ENCODE data around the gene SIGLEC10.

Gene SIGLEC10

DNA sequence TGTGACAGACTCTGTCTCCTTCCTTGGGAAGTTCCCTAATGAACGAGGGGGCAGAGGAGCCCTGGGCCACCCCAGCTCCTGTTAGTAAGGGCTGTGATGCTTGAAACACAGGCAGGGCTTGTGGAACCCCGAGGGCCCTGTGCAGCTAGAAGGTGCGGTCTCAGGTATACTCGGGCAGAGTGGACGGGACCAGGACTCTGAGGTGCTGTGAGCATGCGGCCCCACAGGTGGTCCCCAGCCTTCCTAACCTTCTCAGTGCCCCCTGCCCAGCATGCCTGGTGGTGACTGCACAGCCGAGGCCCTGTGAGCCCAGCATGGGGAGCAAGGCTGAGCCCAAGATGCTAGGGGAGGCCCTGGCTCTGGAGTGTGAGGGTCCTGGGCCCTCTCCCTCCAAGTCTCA is 44.8 kb upstream of the SIGLEC10 start:
- H3F3A ChIP-seq (ENCODE audit: insufficient read depth, low read length), result no peaks in the 10 kb centered on the region
- no peaks in the 10 kb centered on the region for H3K79me2 ChIP-seq (ENCODE audit: low read length)
- no peaks in the 10 kb centered on the region for H3K9me2 ChIP-seq (replicated peaks; ENCODE audit: insufficient read depth, low read length)
- H2AFZ ChIP-seq (ENCODE audit: low read length), result no peak overlapping the region
- no peaks in the 10 kb centered on the region for H3K9me3 ChIP-seq (replicated peaks; ENCODE audit: insufficient read depth, low read length)
- H4K20me1 ChIP-seq (ENCODE audit: insufficient read depth, low read length), result no peaks in the 10 kb centered on the region
- TF ChIP-seq EZH2 (optimal IDR thresholded peaks at IDR 0.05; ENCODE audit: low read depth, low read length), result no peak
- TF ChIP-seq CTCF (IDR thresholded peaks at IDR 0.05; ENCODE audit: low read length), result no peak
- TF ChIP-seq EZH2phosphoT487 (IDR thresholded peaks at IDR 0.05; ENCODE audit: low read length), result no peak
- no peak overlapping the region for H3K27ac ChIP-seq (ENCODE audit: low read length)
- no peak for DNase-seq
- no peak overlapping the region for H3K4me3 ChIP-seq (ENCODE audit: low read length)
- H3K4me2 ChIP-seq (ENCODE audit: low read depth, low read length), result no peak overlapping the region
- H3K4me1 ChIP-seq (ENCODE audit: low read length), result no peaks in the 10 kb centered on the region
- no peak overlapping the region for H3K9ac ChIP-seq (ENCODE audit: low read length)
- no peaks in the 10 kb centered on the region for H3K36me3 ChIP-seq (replicated peaks; ENCODE audit: insufficient read depth, low read length)
- H3K27me3 ChIP-seq (replicated peaks; ENCODE audit: insufficient read depth, low read length), result 0 out of 2 replicates have a peak, but pooled peaks cover 3% of the 10 kb centered on the region

- no peak overlapping the region for H3K4me2 ChIP-seq (ENCODE audit: low read depth, low read length)
- H3K4me3 ChIP-seq (ENCODE audit: low read length), result no peak overlapping the region
- no peak overlapping the region for H3K27ac ChIP-seq (ENCODE audit: low read length)
- no peaks in the 10 kb centered on the region for H3K79me2 ChIP-seq (ENCODE audit: low read length)
- no peak overlapping the region for H2AFZ ChIP-seq (ENCODE audit: low read length)
- no peaks in the 10 kb centered on the region for H3K9me3 ChIP-seq (replicated peaks; ENCODE audit: insufficient read depth, low read length)
- no peaks in the 10 kb centered on the region for H3K4me1 ChIP-seq (ENCODE audit: low read length)
- no peaks in the 10 kb centered on the region for H3F3A ChIP-seq (ENCODE audit: insufficient read depth, low read length)
- DNase-seq, result no peak
- no peaks in the 10 kb centered on the region for H3K36me3 ChIP-seq (replicated peaks; ENCODE audit: insufficient read depth, low read length)
- no peak overlapping the region for H3K9ac ChIP-seq (ENCODE audit: low read length)
- 0 out of 2 replicates have a peak, but pooled peaks cover 3% of the 10 kb centered on the region for H3K27me3 ChIP-seq (replicated peaks; ENCODE audit: insufficient read depth, low read length)
- no peaks in the 10 kb centered on the region for H4K20me1 ChIP-seq (ENCODE audit: insufficient read depth, low read length)
- no peaks in the 10 kb centered on the region for H3K9me2 ChIP-seq (replicated peaks; ENCODE audit: insufficient read depth, low read length)
- TF ChIP-seq CTCF (IDR thresholded peaks at IDR 0.05; ENCODE audit: low read length), result no peak
- TF ChIP-seq EZH2phosphoT487 (IDR thresholded peaks at IDR 0.05; ENCODE audit: low read length), result no peak
- no peak for TF ChIP-seq EZH2 (optimal IDR thresholded peaks at IDR 0.05; ENCODE audit: low read depth, low read length)
Measured at GRCh38 chr19:51461723-51462161, 44.3 kb upstream of the SIGLEC10 start.

GRCh38 chr19:51460164-51460992 is 42.9 kb upstream of the SIGLEC10 start:
- Histone ChIP-seq H3K79me2 (ENCODE audit: low read length) (no peaks in the 10 kb centered on the region), H3K27ac (ENCODE audit: low read length) (no peak overlapping the region), H2AFZ (ENCODE audit: low read length) (no peak overlapping the region), H3K4me2 (ENCODE audit: low read depth, low read length) (no peak overlapping the region), H3K9me2 (replicated peaks; ENCODE audit: insufficient read depth, low read length) (no peaks in the 10 kb centered on the region), H3K4me3 (ENCODE audit: low read length) (no peak overlapping the region), H3K9me3 (replicated peaks; ENCODE audit: insufficient read depth, low read length) (no peaks in the 10 kb centered on the region), H4K20me1 (ENCODE audit: insufficient read depth, low read length) (no peaks in the 10 kb centered on the region), H3F3A (ENCODE audit: insufficient read depth, low read length) (no peaks in the 10 kb centered on the region), H3K27me3 (replicated peaks; ENCODE audit: insufficient read depth, low read length) (0 out of 2 replicates have a peak, but pooled peaks cover 3% of the 10 kb centered on the region), H3K36me3 (replicated peaks; ENCODE audit: insufficient read depth, low read length) (no peaks in the 10 kb centered on the region), H3K9ac (ENCODE audit: low read length) (no peak overlapping the region), H3K4me1 (ENCODE audit: low read length) (no peaks in the 10 kb centered on the region)
- TF ChIP-seq CTCF (IDR thresholded peaks at IDR 0.05; ENCODE audit: low read length) (no peak), EZH2 (optimal IDR thresholded peaks at IDR 0.05; ENCODE audit: low read depth, low read length) (no peak), EZH2phosphoT487 (IDR thresholded peaks at IDR 0.05; ENCODE audit: low read length) (no peak)
- no peak for DNase-seq
